Measurements from ENCODE around the gene ZDHHC12. TPM values are rescaled to one million over a fixed set of nuclear protein-coding genes. Genes with fewer than 3 reads are reported as not detected.

Gene ZDHHC12
- 87.3 and 88.4 TPM in 2 replicates for total RNA-seq

GRCh38 chr9:128723866-128724743 lies at the start of gene ZDHHC12:
ZDHHC12 (minus strand) TSS chr9:128724127; CDS start chr9:128724093, 34 bp downstream.

GRCh38 chr9:128771745-128772519 lies 48.0 kb upstream of the ZDHHC12 start, which contains the start of gene ZER1:
ZER1 (minus strand) TSS chr9:128771927; CDS start chr9:128755565, 16,362 bp downstream.

GRCh38 chr9:128702445-128702948 lies 21.4 kb downstream of the ZDHHC12 start, which contains the start of gene PKN3:
PKN3 (plus strand) TSS chr9:128702503; CDS start chr9:128702916, 413 bp downstream.

GRCh38 chr9:128688501-128689292 lies 35.2 kb downstream of the ZDHHC12 start, which contains the start of gene SET:
SET (plus strand) TSS chr9:128689222; CDS start chr9:128689583, 361 bp downstream.

Other genes starting within 250 kb of the ZDHHC12 start
- 28.1 TPM in 2 replicates for gene GLE1, start 219.4 kb downstream of the ZDHHC12 start, total RNA-seq
- gene SPTAN1, start 171.5 kb downstream of the ZDHHC12 start, total RNA-seq = 115 and 117 TPM in 2 replicates
- gene DYNC2I2, start 67.3 kb downstream of the ZDHHC12 start, total RNA-seq = 112 and 122 TPM in 2 replicates
- gene SET, start 34.9 kb downstream of the ZDHHC12 start, total RNA-seq = 270 and 352 TPM in 2 replicates
- 10.3 and 10.4 TPM in 2 replicates for gene PKN3, start 21.6 kb downstream of the ZDHHC12 start, total RNA-seq
- gene ZER1, start 47.8 kb upstream of the ZDHHC12 start, total RNA-seq = 25.9 and 31.6 TPM in 2 replicates
- gene TBC1D13, start 63.1 kb upstream of the ZDHHC12 start, total RNA-seq = 10.8 and 12.3 TPM in 2 replicates
- 26.2 and 26.6 TPM in 2 replicates for gene ENDOG, start 94.4 kb upstream of the ZDHHC12 start, total RNA-seq
- gene SPOUT1, start 105.7 kb upstream of the ZDHHC12 start, total RNA-seq = 33.1 and 35.7 TPM in 2 replicates
- gene KYAT1, start 157.8 kb upstream of the ZDHHC12 start, total RNA-seq = 10.8 and 14.7 TPM in 2 replicates
- gene LRRC8A, start 158.0 kb upstream of the ZDHHC12 start, total RNA-seq = 43.7 and 51.4 TPM in 2 replicates
- gene PHYHD1, start 196.9 kb upstream of the ZDHHC12 start, total RNA-seq = 15.9 and 19.0 TPM in 2 replicates
- gene DOLK, start 223.5 kb upstream of the ZDHHC12 start, total RNA-seq = 22.9 and 28.7 TPM in 2 replicates
- gene NUP188, start 223.6 kb upstream of the ZDHHC12 start, total RNA-seq = 35.5 and 38.1 TPM in 2 replicates